Endothelial cell (in vitro differentiated cells): Measurements from ENCODE around the gene TMEM86A. TPM values are rescaled to one million over a fixed set of nuclear protein-coding genes. Genes with fewer than 3 reads are reported as not detected.

ENCODE experiments used
- DNase-seq: peaks from one replicate; pipeline ENCODE4 v3.0.0; 2021; ENCODE audit warnings: low spot score
- H3K27ac Mint-ChIP-seq: one replicate; pipeline ENCODE4 v1.8.0; 2021; ENCODE audit warnings: mixed read lengths, inconsistent platforms; ENCODE audit not compliant: unreplicated experiment
- H3K27me3 Mint-ChIP-seq: one replicate; pipeline ENCODE4 v1.8.0; 2021; ENCODE audit warnings: mild to moderate bottlenecking, moderate library complexity, mixed read lengths, inconsistent platforms; ENCODE audit not compliant: unreplicated experiment
- H3K36me3 Mint-ChIP-seq: one replicate; pipeline ENCODE4 v1.8.0; 2021; ENCODE audit warnings: mild to moderate bottlenecking, low read depth, mixed read lengths, inconsistent platforms; ENCODE audit not compliant: unreplicated experiment
- H3K4me1 Mint-ChIP-seq: one replicate; pipeline ENCODE4 v1.8.0; 2021; ENCODE audit warnings: mild to moderate bottlenecking, mixed read lengths, inconsistent platforms; ENCODE audit not compliant: unreplicated experiment
- H3K4me3 Mint-ChIP-seq: one replicate; pipeline ENCODE4 v1.8.0; 2021; ENCODE audit warnings: mild to moderate bottlenecking, mixed read lengths, inconsistent platforms; ENCODE audit not compliant: unreplicated experiment
- H3K9me3 Mint-ChIP-seq: one replicate; pipeline ENCODE4 v1.8.0; 2021; ENCODE audit warnings: mixed read lengths, inconsistent platforms; ENCODE audit not compliant: unreplicated experiment
- CTCF ChIP-seq: fragments of 200-600 bp; sonication (generic); IDR thresholded peaks from one replicate; pipeline ENCODE4 v1.5.0; 2021; ENCODE audit warnings: antibody characterized with exemption; ENCODE audit not compliant: unreplicated experiment
- total RNA-seq: library from RNA; stranded (reverse); fragmentation: NEBNext Ultra II Directional; extraction: Animal tissue kit (Norgen Biotek cat#: 25700); gene quantifications from one replicate; pipeline ENCODE4 v1.2.1, GENCODE V29; 2021; ENCODE audit not compliant: unreplicated experiment

The TMEM86A gene
- total RNA-seq, 1 donor from 2014 or later, result 3.9 TPM

GRCh38 chr11:18731949-18732821, 33.6 kb downstream of the TMEM86A start:
- Mint-ChIP-seq H3K4me1 (peaks cover 8% of the 10 kb centered on the region), H3K4me3 (no peak overlapping the region), H3K27me3 (peaks cover 6% of the 10 kb centered on the region), H3K36me3 (peaks cover 13% of the 10 kb centered on the region), H3K9me3 (no peaks in the 10 kb centered on the region), H3K27ac (no peak overlapping the region)
- peak; percentile 95 for TF ChIP-seq CTCF
- peak; percentile 76 for DNase-seq

DNA sequence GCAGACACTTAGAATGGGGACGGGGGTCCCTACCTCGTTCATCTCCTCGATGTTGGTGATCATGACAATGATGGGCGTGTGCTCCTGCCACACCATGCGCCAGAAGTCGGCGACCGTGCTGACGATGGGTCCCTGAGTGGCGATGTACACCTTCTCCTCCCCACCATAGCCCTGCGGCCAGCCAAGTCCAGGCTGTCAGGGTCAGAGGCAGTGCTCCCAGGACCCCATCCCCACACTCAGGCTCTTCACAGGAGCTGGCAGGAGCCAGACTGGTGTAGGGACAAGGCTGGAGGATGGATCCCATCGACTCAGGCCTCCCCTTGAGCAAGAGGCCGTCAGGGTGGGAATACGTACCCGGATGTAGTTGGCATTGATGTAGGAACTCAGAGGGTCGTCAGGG, 34.6 kb downstream of the TMEM86A start:
- peaks cover 13% of the 10 kb centered on the region for H3K36me3 Mint-ChIP-seq
- no peak overlapping the region for H3K27ac Mint-ChIP-seq
- no peaks in the 10 kb centered on the region for H3K4me1 Mint-ChIP-seq
- no peaks in the 10 kb centered on the region for H3K9me3 Mint-ChIP-seq
- H3K27me3 Mint-ChIP-seq, result peaks cover 4% of the 10 kb centered on the region
- no peak for TF ChIP-seq CTCF
- H3K4me3 Mint-ChIP-seq, result no peak overlapping the region
- DNase-seq, result no peak

DNA sequence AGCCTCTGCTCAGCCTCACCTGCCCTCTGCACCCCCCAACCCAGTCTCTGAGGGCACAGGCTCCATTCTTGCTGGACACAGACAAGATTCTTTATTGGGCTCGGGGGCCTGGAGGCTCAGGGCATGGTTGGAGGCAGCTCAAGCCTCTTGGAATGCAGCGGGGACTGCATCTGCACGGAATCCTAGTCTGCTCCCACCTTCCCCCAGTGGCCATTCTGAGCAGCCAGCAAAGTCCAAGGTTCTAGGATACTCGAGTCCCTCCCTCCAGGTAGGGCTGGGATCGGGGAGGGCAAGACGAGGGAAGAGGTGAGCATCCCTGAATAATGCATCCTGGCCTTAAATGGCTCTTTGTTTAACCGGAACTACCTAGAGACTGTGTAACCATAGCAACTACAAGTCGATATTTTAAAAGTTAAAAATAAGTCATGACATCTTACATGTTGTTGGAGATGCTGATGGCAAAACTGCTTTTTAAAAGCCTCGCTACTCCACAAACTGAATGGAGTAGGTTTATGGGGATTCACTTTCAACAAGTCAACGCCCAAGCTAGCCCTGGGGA, 38.1 kb downstream of the TMEM86A start:
- Mint-ChIP-seq H3K36me3 (peaks cover 14% of the 10 kb centered on the region), H3K27me3 (peaks cover 4% of the 10 kb centered on the region), H3K27ac (no peak overlapping the region), H3K9me3 (no peaks in the 10 kb centered on the region), H3K4me3 (no peak overlapping the region), H3K4me1 (peaks cover 6% of the 10 kb centered on the region)
- DNase-seq, result no peak
- no peak for TF ChIP-seq CTCF

DNA sequence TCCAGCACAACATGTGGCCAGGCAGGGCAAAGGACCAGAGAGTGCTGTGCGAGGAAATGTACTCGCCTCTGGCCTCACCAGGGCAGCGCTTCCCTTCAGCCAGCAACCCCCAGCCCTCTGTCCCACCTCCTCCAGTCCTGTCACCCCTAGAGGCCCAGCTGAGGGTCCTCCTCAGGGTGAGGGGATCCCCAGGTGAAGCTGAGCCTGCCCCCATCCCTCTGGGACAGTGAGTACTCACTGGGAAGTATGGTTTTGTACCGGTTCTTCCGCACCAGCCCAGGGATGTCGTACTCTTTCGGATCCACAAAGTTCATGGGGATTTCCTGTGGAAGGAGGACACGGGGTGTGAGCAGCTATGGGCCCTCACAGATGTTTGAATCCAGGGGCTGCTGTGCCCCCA, 39.1 kb downstream of the TMEM86A start:
- Mint-ChIP-seq H3K27me3 (peaks cover 4% of the 10 kb centered on the region), H3K27ac (no peak overlapping the region), H3K9me3 (no peaks in the 10 kb centered on the region), H3K4me1 (peaks cover 6% of the 10 kb centered on the region), H3K4me3 (no peak overlapping the region), H3K36me3 (peaks cover 14% of the 10 kb centered on the region)
- no peak for TF ChIP-seq CTCF
- DNase-seq, result no peak

- Mint-ChIP-seq H3K27ac (no peak overlapping the region), H3K36me3 (peaks cover 14% of the 10 kb centered on the region), H3K4me1 (peaks cover 6% of the 10 kb centered on the region), H3K4me3 (no peak overlapping the region), H3K9me3 (no peaks in the 10 kb centered on the region), H3K27me3 (peaks cover 2% of the 10 kb centered on the region)
- DNase-seq, result no peak
- TF ChIP-seq CTCF, result no peak
Observed at GRCh38 chr11:18739685-18740084, 41.1 kb downstream of the TMEM86A start.
